ENCODE data around the gene GNPAT. TPM values are rescaled to one million over a fixed set of nuclear protein-coding genes. Genes with fewer than 3 reads are reported as not detected.

Gene GNPAT
- total RNA-seq, 1 experiment from 2014 or later, result 32.8 TPM

GRCh38 chr1:231241750-231242149 lies 738 bp downstream of the GNPAT start (continued):
- TF ChIP-seq ZNF532 (CRISPR knock-in tag; IDR thresholded peaks at IDR 0.05; ENCODE audit: borderline replicate concordance), result no peak
- TF ChIP-seq SP1 (CRISPR knock-in tag; conservative IDR thresholded peaks at IDR 0.05), result no peak
- TF ChIP-seq RORB (CRISPR knock-in tag; IDR thresholded peaks at IDR 0.05), result no peak
- TF ChIP-seq ZNF423 (CRISPR knock-in tag; IDR thresholded peaks at IDR 0.05), result no peak
- TF ChIP-seq TEAD4 (CRISPR knock-in tag; IDR thresholded peaks at IDR 0.05), result no peak
- TF ChIP-seq SOX15 (CRISPR knock-in tag; IDR thresholded peaks at IDR 0.05), result no peak
- no peak for TF ChIP-seq ATF3 (CRISPR knock-in tag; conservative IDR thresholded peaks at IDR 0.05)
- TF ChIP-seq, protein P1, sequence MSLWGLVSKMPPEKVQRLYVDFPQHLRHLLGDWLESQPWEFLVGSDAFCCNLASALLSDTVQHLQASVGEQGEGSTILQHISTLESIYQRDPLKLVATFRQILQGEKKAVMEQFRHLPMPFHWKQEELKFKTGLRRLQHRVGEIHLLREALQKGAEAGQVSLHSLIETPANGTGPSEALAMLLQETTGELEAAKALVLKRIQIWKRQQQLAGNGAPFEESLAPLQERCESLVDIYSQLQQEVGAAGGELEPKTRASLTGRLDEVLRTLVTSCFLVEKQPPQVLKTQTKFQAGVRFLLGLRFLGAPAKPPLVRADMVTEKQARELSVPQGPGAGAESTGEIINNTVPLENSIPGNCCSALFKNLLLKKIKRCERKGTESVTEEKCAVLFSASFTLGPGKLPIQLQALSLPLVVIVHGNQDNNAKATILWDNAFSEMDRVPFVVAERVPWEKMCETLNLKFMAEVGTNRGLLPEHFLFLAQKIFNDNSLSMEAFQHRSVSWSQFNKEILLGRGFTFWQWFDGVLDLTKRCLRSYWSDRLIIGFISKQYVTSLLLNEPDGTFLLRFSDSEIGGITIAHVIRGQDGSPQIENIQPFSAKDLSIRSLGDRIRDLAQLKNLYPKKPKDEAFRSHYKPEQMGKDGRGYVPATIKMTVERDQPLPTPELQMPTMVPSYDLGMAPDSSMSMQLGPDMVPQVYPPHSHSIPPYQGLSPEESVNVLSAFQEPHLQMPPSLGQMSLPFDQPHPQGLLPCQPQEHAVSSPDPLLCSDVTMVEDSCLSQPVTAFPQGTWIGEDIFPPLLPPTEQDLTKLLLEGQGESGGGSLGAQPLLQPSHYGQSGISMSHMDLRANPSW (CRISPR knock-in tag; conservative IDR thresholded peaks at IDR 0.05; ENCODE audit: low read depth), result no peak
- TF ChIP-seq, protein P2, sequence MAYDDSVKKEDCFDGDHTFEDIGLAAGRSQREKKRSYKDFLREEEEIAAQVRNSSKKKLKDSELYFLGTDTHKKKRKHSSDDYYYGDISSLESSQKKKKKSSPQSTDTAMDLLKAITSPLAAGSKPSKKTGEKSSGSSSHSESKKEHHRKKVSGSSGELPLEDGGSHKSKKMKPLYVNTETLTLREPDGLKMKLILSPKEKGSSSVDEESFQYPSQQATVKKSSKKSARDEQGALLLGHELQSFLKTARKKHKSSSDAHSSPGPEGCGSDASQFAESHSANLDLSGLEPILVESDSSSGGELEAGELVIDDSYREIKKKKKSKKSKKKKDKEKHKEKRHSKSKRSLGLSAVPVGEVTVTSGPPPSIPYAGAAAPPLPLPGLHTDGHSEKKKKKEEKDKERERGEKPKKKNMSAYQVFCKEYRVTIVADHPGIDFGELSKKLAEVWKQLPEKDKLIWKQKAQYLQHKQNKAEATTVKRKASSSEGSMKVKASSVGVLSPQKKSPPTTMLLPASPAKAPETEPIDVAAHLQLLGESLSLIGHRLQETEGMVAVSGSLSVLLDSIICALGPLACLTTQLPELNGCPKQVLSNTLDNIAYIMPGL (CRISPR knock-in tag; IDR thresholded peaks at IDR 0.05), result no peak
- TF ChIP-seq, protein P3, sequence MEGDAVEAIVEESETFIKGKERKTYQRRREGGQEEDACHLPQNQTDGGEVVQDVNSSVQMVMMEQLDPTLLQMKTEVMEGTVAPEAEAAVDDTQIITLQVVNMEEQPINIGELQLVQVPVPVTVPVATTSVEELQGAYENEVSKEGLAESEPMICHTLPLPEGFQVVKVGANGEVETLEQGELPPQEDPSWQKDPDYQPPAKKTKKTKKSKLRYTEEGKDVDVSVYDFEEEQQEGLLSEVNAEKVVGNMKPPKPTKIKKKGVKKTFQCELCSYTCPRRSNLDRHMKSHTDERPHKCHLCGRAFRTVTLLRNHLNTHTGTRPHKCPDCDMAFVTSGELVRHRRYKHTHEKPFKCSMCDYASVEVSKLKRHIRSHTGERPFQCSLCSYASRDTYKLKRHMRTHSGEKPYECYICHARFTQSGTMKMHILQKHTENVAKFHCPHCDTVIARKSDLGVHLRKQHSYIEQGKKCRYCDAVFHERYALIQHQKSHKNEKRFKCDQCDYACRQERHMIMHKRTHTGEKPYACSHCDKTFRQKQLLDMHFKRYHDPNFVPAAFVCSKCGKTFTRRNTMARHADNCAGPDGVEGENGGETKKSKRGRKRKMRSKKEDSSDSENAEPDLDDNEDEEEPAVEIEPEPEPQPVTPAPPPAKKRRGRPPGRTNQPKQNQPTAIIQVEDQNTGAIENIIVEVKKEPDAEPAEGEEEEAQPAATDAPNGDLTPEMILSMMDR (IDR thresholded peaks at IDR 0.05), result no peak

GRCh38 chr1:231242516-231243198 lies 1.6 kb downstream of the GNPAT start:
- DNase-seq (ENCODE audit: low spot score) (no peak), ATAC-seq (no peak)
- Mint-ChIP-seq H3K4me1 (peaks cover 15% of the 10 kb centered on the region), H3K27me3 (ENCODE audit: low read depth) (no peaks in the 10 kb centered on the region), H3K36me3 (peaks cover 9% of the 10 kb centered on the region), H3K9me3 (no peaks in the 10 kb centered on the region), H3K27ac (no peak overlapping the region), H3K4me3 (peak overlapping the region; percentile 96)
- POLR2A ChIA-PET, result no interaction called here
- TF ChIP-seq, protein P4, sequence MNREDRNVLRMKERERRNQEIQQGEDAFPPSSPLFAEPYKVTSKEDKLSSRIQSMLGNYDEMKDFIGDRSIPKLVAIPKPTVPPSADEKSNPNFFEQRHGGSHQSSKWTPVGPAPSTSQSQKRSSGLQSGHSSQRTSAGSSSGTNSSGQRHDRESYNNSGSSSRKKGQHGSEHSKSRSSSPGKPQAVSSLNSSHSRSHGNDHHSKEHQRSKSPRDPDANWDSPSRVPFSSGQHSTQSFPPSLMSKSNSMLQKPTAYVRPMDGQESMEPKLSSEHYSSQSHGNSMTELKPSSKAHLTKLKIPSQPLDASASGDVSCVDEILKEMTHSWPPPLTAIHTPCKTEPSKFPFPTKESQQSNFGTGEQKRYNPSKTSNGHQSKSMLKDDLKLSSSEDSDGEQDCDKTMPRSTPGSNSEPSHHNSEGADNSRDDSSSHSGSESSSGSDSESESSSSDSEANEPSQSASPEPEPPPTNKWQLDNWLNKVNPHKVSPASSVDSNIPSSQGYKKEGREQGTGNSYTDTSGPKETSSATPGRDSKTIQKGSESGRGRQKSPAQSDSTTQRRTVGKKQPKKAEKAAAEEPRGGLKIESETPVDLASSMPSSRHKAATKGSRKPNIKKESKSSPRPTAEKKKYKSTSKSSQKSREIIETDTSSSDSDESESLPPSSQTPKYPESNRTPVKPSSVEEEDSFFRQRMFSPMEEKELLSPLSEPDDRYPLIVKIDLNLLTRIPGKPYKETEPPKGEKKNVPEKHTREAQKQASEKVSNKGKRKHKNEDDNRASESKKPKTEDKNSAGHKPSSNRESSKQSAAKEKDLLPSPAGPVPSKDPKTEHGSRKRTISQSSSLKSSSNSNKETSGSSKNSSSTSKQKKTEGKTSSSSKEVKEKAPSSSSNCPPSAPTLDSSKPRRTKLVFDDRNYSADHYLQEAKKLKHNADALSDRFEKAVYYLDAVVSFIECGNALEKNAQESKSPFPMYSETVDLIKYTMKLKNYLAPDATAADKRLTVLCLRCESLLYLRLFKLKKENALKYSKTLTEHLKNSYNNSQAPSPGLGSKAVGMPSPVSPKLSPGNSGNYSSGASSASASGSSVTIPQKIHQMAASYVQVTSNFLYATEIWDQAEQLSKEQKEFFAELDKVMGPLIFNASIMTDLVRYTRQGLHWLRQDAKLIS (CRISPR knock-in tag; IDR thresholded peaks at IDR 0.05; ENCODE audit: borderline replicate concordance), result no peak
- TF ChIP-seq GRHL2 (CRISPR knock-in tag; IDR thresholded peaks at IDR 0.05; ENCODE audit: insufficient replicate concordance, severe bottlenecking) (no peak), ZBTB21 (CRISPR knock-in tag; IDR thresholded peaks at IDR 0.05; ENCODE audit: borderline replicate concordance) (no peak), GTF2I (CRISPR knock-in tag; conservative IDR thresholded peaks at IDR 0.05) (no peak), OVOL2 (CRISPR knock-in tag; IDR thresholded peaks at IDR 0.05; ENCODE audit: borderline replicate concordance) (no peak), FOXJ3 (CRISPR knock-in tag; IDR thresholded peaks at IDR 0.05; ENCODE audit: borderline replicate concordance) (no peak), ZNF317 (CRISPR knock-in tag; IDR thresholded peaks at IDR 0.05; ENCODE audit: borderline replicate concordance, low read depth) (no peak), ZNF671 (CRISPR knock-in tag; IDR thresholded peaks at IDR 0.05) (no peak)
- TF ChIP-seq, protein P5, sequence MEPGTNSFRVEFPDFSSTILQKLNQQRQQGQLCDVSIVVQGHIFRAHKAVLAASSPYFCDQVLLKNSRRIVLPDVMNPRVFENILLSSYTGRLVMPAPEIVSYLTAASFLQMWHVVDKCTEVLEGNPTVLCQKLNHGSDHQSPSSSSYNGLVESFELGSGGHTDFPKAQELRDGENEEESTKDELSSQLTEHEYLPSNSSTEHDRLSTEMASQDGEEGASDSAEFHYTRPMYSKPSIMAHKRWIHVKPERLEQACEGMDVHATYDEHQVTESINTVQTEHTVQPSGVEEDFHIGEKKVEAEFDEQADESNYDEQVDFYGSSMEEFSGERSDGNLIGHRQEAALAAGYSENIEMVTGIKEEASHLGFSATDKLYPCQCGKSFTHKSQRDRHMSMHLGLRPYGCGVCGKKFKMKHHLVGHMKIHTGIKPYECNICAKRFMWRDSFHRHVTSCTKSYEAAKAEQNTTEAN (CRISPR knock-in tag; IDR thresholded peaks at IDR 0.05), result no peak
- CTCF ChIA-PET, result interaction anchor here (1.2 kb wide), 2 partner anchors 11 to 95 kb away, joined by 3 read pairs; partner anchors contain the start of genes EXOC8 and SPRTN
